SU-DHL-6 (cell line): ENCODE data around the gene ADH6.

Experiments
- CTCF ChIP-seq: fragments of 200-600 bp; sonication (generic); IDR thresholded peaks from one replicate; pipeline ENCODE4 v1.5.1; 2017; ENCODE audit warnings: antibody characterized with exemption, mild to moderate bottlenecking, low read length, moderate library complexity; ENCODE audit not compliant: insufficient read depth, poor library complexity, severe bottlenecking
- EZH2phosphoT487 ChIP-seq: fragments of 200-600 bp; sonication (generic), shearing (Covaris generic); conservative IDR thresholded peaks from 2 replicates; pipeline ENCODE4 v1.6.1; 2018; ENCODE audit warnings: mild to moderate bottlenecking, antibody characterized with exemption, low read length, moderate library complexity, mixed read lengths

- no peak for TF ChIP-seq CTCF
- no peak for TF ChIP-seq EZH2phosphoT487
These were observed 45.9 kb upstream of the ADH6 start for GRCh38 chr4:99264927-99265326.
